Sigmoid colon (tissue), 4 donors: ENCODE measurements around the gene BCAT1.

Source experiments
- CTCF ChIP-seq, 4 experiments: fragments of 450-650 bp in 3 of 4; fragments of 200-600 bp in 1 of 4; IDR thresholded peaks; one replicate each; pipeline ENCODE4 v1.5.1; 2016 to 2019; ENCODE audit warnings: antibody characterized with exemption in 4 of 4, mild to moderate bottlenecking in 3 of 4, moderate library complexity in 2 of 4
- POLR2A ChIP-seq, 2 donors: fragments of 450-650 bp; IDR thresholded peaks; one replicate each; pipeline ENCODE4 v1.6.1; 2016; ENCODE audit warnings: antibody characterized with exemption in 2 of 2, mild to moderate bottlenecking in 2 of 2, moderate library complexity in 2 of 2
- POLR2AphosphoS5 ChIP-seq, 4 donors: sonication (generic); formaldehyde crosslinking; IDR thresholded peaks; one replicate each; pipeline ENCODE4 v1.6.1; 2017; ENCODE audit warnings: antibody characterized with exemption in 4 of 4

GRCh38 chr12:24822121-24822899, 126.6 kb downstream of the BCAT1 start:
- TF ChIP-seq CTCF (IDR thresholded peaks at IDR 0.05) = no peak
- no peak for TF ChIP-seq POLR2A (IDR thresholded peaks at IDR 0.05)
- TF ChIP-seq POLR2AphosphoS5 (IDR thresholded peaks at IDR 0.05) = no peak
